ENCODE results near the gene STAT5A. TPM values are rescaled to one million over a fixed set of nuclear protein-coding genes. Genes with fewer than 3 reads are reported as not detected.
"Not testable (repeated sequence)": the region's sequence is repeated elsewhere in the genome, so short reads cannot be mapped to it uniquely, and the experiment has no call there.

STAT5A gene
- total and polyA plus RNA-seq, 4 donors: 4.3 to 8.5 (median 7.5) TPM

DNA sequence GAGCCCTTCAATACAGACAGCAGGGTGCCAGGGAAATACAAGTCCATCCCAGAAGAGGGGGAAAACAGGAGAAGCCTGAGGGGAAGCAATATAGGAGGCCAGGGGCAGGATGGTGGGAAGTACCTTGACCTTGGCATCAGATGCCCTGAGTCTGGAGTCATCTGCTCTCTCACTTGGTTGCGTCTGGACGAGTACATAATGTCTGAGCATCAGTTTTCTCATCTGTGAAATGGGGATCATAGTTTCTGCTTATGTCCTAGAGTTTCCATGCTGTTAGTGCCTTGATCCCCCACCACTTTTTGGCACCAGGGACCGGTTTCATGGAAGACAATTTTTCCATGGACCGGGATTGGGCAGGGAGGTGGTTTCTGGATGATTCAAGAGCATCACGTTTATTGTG is 2.3 kb downstream of the STAT5A start:
- no peak for DNase-seq (ENCODE audit: low read depth in 4 of 6, low spot score in 6 of 6)
- Histone ChIP-seq H3K9me3 (ENCODE audit: control insufficient read depth, insufficient read depth, low read length) (no peaks in the 10 kb centered on the region), H3K27me3 (ENCODE audit: control insufficient read depth, insufficient read depth, low read length) (peaks cover 26% of the 10 kb centered on the region), H3K4me1 (ENCODE audit: control insufficient read depth, insufficient read depth, low read length) (peaks cover 28% of the 10 kb centered on the region), H3K36me3 (ENCODE audit: control insufficient read depth, insufficient read depth, low read length) (no peaks in the 10 kb centered on the region), H3K4me3 (ENCODE audit: low read depth, low read length) (no peak overlapping the region), H3K27ac (ENCODE audit: low read depth, low read length) (no peak overlapping the region)
- 93% methylated on average over 3 of the region's 5 CpGs for WGBS (ENCODE audit: insufficient coverage)

DNA sequence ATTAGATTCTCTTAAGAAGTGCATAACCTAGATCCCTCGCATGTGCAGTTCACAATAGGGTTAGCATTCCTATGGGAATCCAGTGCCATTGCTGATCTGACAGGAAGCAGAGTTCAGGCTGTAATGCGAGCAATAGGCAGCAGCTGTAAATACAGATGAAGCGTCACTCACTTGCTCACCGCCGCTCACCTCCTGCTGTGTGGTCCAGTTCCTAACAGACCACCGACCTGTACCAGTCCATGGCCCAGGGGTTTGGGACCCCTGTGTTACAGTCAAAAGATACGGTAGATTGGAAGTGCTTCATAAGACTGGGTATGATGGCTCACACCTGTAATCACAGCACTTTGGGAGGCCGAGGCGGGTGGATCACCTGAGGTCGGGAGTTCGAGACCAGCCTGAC is 2.8 kb downstream of the STAT5A start:
- Histone ChIP-seq H3K36me3 (ENCODE audit: control insufficient read depth, insufficient read depth, low read length) (no peaks in the 10 kb centered on the region), H3K9me3 (ENCODE audit: control insufficient read depth, insufficient read depth, low read length) (no peaks in the 10 kb centered on the region), H3K27me3 (ENCODE audit: control insufficient read depth, insufficient read depth, low read length) (peaks cover 26% of the 10 kb centered on the region), H3K27ac (ENCODE audit: low read depth, low read length) (no peak overlapping the region), H3K4me1 (ENCODE audit: control insufficient read depth, insufficient read depth, low read length) (peaks cover 28% of the 10 kb centered on the region), H3K4me3 (ENCODE audit: low read depth, low read length) (no peak overlapping the region)
- no peak for DNase-seq (ENCODE audit: low read depth in 4 of 6, low spot score in 6 of 6)
- 76% methylated on average over 7 of the region's 11 CpGs for WGBS (ENCODE audit: insufficient coverage)

DNA sequence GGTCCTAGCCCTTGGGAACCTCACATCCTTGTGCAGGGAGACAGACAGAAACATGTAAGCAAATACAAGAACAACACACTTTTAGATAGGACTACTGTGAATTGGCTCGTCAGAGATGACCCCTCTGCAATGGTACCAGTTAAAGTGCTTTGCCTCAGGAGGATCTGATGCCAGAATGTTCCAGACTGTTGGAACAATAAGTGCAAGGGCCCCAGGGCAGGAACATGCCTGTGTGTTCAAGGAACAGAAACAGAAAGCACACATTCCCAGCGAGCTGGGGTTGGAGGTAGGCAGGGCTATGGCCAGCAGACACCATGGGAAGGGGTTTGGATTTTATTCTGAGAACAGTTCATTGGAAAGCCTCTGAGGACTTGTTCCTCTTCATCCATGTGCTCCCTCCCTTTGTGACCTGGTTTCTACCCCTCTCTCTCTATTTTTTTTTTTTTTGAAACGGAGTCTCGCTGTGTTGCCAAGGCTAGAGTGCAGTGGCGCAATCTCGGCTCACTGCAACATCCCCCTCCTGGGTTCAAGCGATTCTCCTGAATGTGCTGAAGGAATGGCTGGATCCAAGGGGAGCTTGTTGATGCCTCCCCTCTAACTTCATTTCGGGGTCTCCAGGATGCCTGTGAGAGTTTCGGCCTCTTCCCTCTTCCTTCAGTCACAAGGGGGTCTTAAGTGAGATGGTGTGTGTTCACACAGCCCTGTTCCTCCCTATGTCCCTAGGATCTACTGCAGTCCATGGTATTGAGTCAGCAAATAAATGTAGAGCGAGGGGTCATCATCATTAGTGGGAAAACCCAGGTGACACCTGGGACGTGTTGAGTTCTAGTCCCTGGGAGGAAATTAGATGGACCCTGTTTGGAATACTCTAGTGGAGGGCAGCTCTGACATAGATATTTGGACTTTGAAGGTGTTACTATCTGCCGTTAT is 6.4 kb downstream of the STAT5A start:
- DNase-seq (ENCODE audit: low read depth in 4 of 6, low spot score in 6 of 6): no peak
- Histone ChIP-seq H3K4me1 (ENCODE audit: control insufficient read depth, insufficient read depth, low read length) (no peaks in the 10 kb centered on the region), H3K9me3 (ENCODE audit: control insufficient read depth, insufficient read depth, low read length) (no peaks in the 10 kb centered on the region), H3K36me3 (ENCODE audit: control insufficient read depth, insufficient read depth, low read length) (peaks cover 3% of the 10 kb centered on the region), H3K27ac (ENCODE audit: low read depth, low read length) (no peak overlapping the region), H3K27me3 (ENCODE audit: control insufficient read depth, insufficient read depth, low read length) (no peaks in the 10 kb centered on the region), H3K4me3 (ENCODE audit: low read depth, low read length) (no peak overlapping the region)
- WGBS (ENCODE audit: insufficient coverage): 78% methylated on average over 6 of the region's 12 CpGs

DNA sequence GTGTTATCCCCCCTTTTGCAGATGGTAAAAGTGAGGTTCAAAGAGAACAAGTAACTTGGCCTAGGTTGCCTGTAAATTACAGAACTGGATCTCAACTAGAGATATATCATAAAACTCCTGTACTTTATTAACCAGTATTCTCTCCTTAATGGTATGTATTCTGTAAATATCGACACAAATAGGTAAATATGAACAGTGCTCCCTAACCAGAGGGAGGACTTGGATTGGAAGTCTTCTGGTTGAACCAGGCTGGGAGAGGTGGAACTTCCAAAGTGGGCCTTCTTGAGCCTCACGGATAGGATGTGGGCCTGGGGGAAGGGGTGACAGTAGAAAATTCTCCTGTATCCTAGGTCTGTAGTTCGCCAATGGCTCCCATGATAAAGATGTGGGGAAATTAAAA is 7.7 kb downstream of the STAT5A start:
- Histone ChIP-seq H3K36me3 (ENCODE audit: control insufficient read depth, insufficient read depth, low read length) (peaks cover 3% of the 10 kb centered on the region), H3K4me3 (ENCODE audit: low read depth, low read length) (no peak overlapping the region), H3K27ac (ENCODE audit: low read depth, low read length) (no peak overlapping the region), H3K9me3 (ENCODE audit: control insufficient read depth, insufficient read depth, low read length) (no peaks in the 10 kb centered on the region), H3K4me1 (ENCODE audit: control insufficient read depth, insufficient read depth, low read length) (no peaks in the 10 kb centered on the region), H3K27me3 (ENCODE audit: control insufficient read depth, insufficient read depth, low read length) (no peaks in the 10 kb centered on the region)
- 100% methylated on average over 1 of the region's 3 CpGs for WGBS (ENCODE audit: insufficient coverage)
- no peak for DNase-seq (ENCODE audit: low read depth in 4 of 6, low spot score in 6 of 6)

DNA sequence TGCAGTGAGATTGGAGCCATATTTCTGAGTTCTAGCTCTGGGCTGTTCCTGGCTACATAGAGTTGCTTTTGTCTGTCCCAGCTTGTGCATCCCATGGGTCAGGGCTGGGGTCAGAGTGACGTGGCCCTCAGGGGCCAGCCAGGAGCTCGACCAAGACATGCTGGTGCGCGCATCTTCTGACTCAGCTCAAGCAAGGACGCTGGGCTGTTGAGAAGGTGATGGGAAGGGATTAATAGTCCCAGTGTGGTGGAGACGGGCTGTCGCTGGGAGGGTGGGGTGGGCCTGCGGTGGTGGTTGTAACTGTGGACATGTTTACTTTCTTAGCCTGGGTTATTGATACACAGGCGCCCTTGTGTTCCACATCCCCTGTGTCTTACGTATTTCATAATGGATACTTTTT is 9.5 kb downstream of the STAT5A start:
- H3K27me3 ChIP-seq (ENCODE audit: control insufficient read depth, insufficient read depth, low read length); H3K27ac ChIP-seq (ENCODE audit: low read depth, low read length); H3K9me3 ChIP-seq (ENCODE audit: control insufficient read depth, insufficient read depth, low read length); H3K36me3 ChIP-seq (ENCODE audit: control insufficient read depth, insufficient read depth, low read length); H3K4me1 ChIP-seq (ENCODE audit: control insufficient read depth, insufficient read depth, low read length); DNase-seq (ENCODE audit: low read depth in 4 of 6, low spot score in 6 of 6); H3K4me3 ChIP-seq (ENCODE audit: low read depth, low read length): not testable (repeated sequence)
- WGBS (ENCODE audit: insufficient coverage): no CpG with 5 or more reads among the region's 10 CpGs

DNA sequence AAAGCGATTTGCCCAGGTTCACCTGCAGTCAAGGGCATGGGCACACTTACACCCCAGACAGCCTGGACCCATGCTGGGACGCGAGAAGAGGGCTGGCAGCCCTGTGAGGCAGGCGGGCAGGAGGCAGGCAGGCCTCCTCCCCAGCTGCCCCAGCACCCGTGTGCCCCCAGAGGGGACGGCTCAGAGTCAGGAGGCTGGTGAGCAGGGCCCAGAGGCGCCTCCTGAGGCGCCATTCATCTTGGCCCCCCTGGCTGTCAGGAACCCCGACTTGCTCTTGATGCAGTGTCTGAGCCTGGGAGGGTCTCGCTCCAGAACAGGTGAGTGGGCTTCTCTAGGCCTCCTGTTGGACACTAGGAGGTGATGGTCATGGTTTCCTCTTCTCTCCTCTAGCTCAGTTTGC is 11.1 kb downstream of the STAT5A start:
- H3K4me3 ChIP-seq (ENCODE audit: low read depth, low read length); H3K27me3 ChIP-seq (ENCODE audit: control insufficient read depth, insufficient read depth, low read length); H3K9me3 ChIP-seq (ENCODE audit: control insufficient read depth, insufficient read depth, low read length); H3K4me1 ChIP-seq (ENCODE audit: control insufficient read depth, insufficient read depth, low read length); H3K27ac ChIP-seq (ENCODE audit: low read depth, low read length); H3K36me3 ChIP-seq (ENCODE audit: control insufficient read depth, insufficient read depth, low read length); DNase-seq (ENCODE audit: low read depth in 4 of 6, low spot score in 6 of 6): not testable (repeated sequence)
- WGBS (ENCODE audit: insufficient coverage): 90% methylated on average over 9 of the region's 10 CpGs

DNA sequence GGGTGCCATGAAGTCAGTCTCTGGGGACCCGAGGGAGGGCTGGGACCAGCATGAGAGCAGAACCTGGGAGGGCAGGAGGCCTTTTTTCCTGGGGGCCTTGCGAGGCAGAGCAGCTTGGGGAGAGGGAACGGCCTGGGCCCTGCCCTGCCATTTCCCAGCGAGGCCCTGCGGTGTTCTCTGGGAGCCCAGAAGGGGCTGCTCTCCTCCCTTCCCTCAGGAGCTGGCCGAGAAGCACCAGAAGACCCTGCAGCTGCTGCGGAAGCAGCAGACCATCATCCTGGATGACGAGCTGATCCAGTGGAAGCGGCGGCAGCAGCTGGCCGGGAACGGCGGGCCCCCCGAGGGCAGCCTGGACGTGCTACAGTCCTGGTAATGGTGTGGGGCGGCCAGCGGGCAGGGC is 11.6 kb downstream of the STAT5A start:
- H3K4me1 ChIP-seq (ENCODE audit: control insufficient read depth, insufficient read depth, low read length); H3K27me3 ChIP-seq (ENCODE audit: control insufficient read depth, insufficient read depth, low read length); H3K4me3 ChIP-seq (ENCODE audit: low read depth, low read length); H3K9me3 ChIP-seq (ENCODE audit: control insufficient read depth, insufficient read depth, low read length); H3K27ac ChIP-seq (ENCODE audit: low read depth, low read length); DNase-seq (ENCODE audit: low read depth in 4 of 6, low spot score in 6 of 6); H3K36me3 ChIP-seq (ENCODE audit: control insufficient read depth, insufficient read depth, low read length): not testable (repeated sequence)
- no CpG with 5 or more reads among the region's 17 CpGs for WGBS (ENCODE audit: insufficient coverage)

DNA sequence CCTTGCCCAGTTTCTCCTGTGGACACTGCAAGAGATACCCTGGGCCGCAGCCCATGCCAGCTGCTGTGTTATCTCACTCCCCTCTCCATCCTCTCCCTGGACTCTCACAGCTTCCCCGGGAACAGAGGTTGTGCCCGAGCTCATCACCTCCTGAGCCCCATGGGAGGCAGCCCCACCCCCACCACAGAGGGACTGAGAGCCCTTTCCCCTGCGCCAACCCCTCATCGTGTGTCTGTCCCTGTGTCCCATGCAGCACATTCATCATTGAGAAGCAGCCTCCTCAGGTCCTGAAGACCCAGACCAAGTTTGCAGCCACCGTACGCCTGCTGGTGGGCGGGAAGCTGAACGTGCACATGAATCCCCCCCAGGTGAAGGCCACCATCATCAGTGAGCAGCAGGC is 12.7 kb downstream of the STAT5A start:
- Histone ChIP-seq H3K4me1 (ENCODE audit: control insufficient read depth, insufficient read depth, low read length) (no peaks in the 10 kb centered on the region), H3K27ac (ENCODE audit: low read depth, low read length) (no peak overlapping the region), H3K36me3 (ENCODE audit: control insufficient read depth, insufficient read depth, low read length) (peaks cover 9% of the 10 kb centered on the region), H3K9me3 (ENCODE audit: control insufficient read depth, insufficient read depth, low read length) (no peaks in the 10 kb centered on the region), H3K4me3 (ENCODE audit: low read depth, low read length) (no peak overlapping the region), H3K27me3 (ENCODE audit: control insufficient read depth, insufficient read depth, low read length) (no peaks in the 10 kb centered on the region)
- DNase-seq (ENCODE audit: low read depth in 4 of 6, low spot score in 6 of 6): no peak
- WGBS (ENCODE audit: insufficient coverage): 84% methylated on average over 9 of the region's 9 CpGs

DNA sequence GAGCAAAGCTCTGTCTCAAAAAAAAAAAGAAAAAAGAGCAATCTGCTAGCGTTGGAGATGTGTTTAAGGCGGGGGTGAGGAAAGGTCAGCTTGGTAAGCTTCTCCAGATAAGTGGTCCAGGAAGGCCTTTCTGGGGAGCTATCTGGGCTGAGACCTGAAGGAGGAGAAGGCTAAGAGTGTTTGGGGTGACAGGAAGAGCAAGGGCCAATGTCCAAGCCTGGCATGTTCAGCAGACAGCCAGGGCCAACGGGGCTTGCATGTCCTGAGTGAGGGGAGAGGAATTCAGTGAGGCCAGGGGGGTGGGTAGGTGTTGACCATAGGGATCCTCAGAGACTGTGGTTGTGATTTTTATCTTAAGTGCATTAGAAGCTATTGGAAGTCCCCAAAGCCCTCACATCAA is 15.4 kb downstream of the STAT5A start:
- Histone ChIP-seq H3K4me3 (ENCODE audit: low read depth, low read length) (no peak overlapping the region), H3K9me3 (ENCODE audit: control insufficient read depth, insufficient read depth, low read length) (no peaks in the 10 kb centered on the region), H3K36me3 (ENCODE audit: control insufficient read depth, insufficient read depth, low read length) (peaks cover 17% of the 10 kb centered on the region), H3K27me3 (ENCODE audit: control insufficient read depth, insufficient read depth, low read length) (no peaks in the 10 kb centered on the region), H3K27ac (ENCODE audit: low read depth, low read length) (no peak overlapping the region), H3K4me1 (ENCODE audit: control insufficient read depth, insufficient read depth, low read length) (no peaks in the 10 kb centered on the region)
- DNase-seq (ENCODE audit: low read depth in 4 of 6, low spot score in 6 of 6): no peak
- WGBS (ENCODE audit: insufficient coverage): 78% methylated on average over 3 of the region's 3 CpGs

Data from spinal cord (tissue), 10 donors.